ENCODE data around the gene PLCD1. TPM values are rescaled to one million over a fixed set of nuclear protein-coding genes. Genes with fewer than 3 reads are reported as not detected.

Gene PLCD1
- total RNA-seq, 4 donors from 2014 or later, result 9.7 to 41.5 (median 27.2) TPM

DNA sequence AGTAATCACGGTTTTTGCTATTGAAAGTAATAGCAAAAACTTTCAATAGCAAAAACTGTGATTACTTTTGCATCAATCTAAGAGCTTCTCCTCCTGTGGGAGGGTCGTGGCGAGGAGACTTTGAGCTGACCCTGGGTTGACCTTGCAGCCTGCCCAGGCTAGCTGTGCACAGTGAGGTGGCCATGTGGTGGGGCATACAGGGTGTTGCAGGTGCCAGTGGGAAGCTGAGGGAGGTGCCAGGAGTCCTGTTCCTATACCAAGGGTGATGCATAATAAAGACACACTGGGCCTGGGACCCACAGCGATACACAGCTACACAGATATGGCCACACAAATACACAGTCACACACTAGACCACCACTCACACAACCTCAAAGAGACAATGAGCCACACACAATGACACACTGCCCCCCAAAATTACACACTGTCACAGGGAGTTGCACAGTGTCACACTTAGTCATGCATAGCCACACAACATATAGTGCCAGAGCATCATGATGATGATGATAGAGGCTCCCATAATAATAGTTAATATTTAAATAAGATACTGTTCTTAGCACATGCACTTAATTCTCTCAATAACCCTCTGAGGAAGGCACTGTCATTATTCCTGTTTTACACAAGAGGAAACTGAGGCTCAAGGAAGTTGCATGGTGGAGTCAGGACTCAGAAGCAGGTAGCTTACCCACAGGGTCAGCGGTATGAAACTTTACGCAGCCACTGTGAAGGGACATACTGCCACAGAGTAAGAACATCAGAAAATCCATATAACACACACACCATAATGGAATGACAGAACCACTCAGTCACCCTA is 6.3 kb downstream of the PLCD1 start:
- Histone ChIP-seq H3K27me3 (no peaks in the 10 kb centered on the region), H3K4me3 (no peak overlapping the region), H3K36me3 (no peaks in the 10 kb centered on the region), H3K4me1 (peaks cover 0 to 8% of the 10 kb centered on the region in 2 donors), H3K9me3 (no peaks in the 10 kb centered on the region), H3K27ac (peak overlapping the region in 1 of 2 donors; percentile 94)
- TF ChIP-seq POLR2A (IDR thresholded peaks at IDR 0.05), result no peak
- TF ChIP-seq, protein P1, sequence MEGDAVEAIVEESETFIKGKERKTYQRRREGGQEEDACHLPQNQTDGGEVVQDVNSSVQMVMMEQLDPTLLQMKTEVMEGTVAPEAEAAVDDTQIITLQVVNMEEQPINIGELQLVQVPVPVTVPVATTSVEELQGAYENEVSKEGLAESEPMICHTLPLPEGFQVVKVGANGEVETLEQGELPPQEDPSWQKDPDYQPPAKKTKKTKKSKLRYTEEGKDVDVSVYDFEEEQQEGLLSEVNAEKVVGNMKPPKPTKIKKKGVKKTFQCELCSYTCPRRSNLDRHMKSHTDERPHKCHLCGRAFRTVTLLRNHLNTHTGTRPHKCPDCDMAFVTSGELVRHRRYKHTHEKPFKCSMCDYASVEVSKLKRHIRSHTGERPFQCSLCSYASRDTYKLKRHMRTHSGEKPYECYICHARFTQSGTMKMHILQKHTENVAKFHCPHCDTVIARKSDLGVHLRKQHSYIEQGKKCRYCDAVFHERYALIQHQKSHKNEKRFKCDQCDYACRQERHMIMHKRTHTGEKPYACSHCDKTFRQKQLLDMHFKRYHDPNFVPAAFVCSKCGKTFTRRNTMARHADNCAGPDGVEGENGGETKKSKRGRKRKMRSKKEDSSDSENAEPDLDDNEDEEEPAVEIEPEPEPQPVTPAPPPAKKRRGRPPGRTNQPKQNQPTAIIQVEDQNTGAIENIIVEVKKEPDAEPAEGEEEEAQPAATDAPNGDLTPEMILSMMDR (IDR thresholded peaks at IDR 0.05), result no peak
- intact Hi-C loops (cut with DNase I; ENCODE audit: low total_unique reads), result no loop called here
- no peak for DNase-seq

DNA sequence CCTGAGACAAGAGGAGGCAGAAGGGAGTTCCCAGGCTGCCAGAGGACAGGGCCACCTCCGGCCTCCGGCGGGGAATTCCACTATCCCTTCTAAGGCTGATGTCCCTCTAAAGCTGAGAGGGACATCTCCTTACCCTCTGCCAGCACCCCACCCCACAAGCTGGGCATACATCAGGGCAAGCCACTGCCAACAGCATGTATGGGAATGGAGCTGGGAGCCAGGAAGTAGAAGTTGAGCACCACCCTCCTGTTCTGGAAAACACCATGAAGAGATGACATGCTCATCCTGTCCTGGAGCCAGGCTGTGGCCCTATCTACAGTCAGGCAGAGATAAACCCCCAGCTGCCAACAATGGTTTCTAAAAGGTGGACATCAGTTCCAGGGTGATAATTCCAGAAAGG is 7.1 kb downstream of the PLCD1 start:
- peak overlapping the region in 1 of 2 donors; percentile 39 for H3K27ac ChIP-seq
- no peak for DNase-seq
- TF ChIP-seq POLR2A (IDR thresholded peaks at IDR 0.05), result no peak
- TF ChIP-seq, protein P1 (IDR thresholded peaks at IDR 0.05), result no peak

DNA sequence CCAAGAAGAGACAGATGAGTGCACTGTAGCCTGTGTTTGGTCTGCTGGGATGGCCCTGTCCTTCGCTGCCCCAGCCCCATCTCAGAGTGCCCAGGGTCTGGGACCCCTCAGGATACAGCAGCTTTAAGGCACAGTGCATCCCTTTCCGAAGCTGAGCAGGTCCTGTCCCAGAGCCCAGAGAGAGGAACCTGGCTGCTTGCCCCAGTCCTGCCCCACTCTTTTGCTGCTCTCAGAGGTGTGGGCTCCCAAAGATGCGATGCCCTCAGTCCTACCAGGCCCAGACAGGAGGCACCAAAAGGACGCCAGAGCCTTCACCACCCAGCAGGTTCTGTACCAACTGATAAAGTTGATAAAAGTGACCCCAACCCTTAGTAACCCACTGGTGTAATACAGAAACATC is 8.2 kb downstream of the PLCD1 start:
- Histone ChIP-seq H3K27me3 (no peaks in the 10 kb centered on the region), H3K27ac (no peak overlapping the region), H3K36me3 (no peaks in the 10 kb centered on the region), H3K4me1 (peaks cover 0 to 8% of the 10 kb centered on the region in 2 donors), H3K4me3 (no peak overlapping the region), H3K9me3 (no peaks in the 10 kb centered on the region)
- DNase-seq, result no peak
- intact Hi-C loops (cut with DNase I; ENCODE audit: low total_unique reads), result no loop called here
- TF ChIP-seq POLR2A (IDR thresholded peaks at IDR 0.05), result no peak
- TF ChIP-seq, protein P1 (IDR thresholded peaks at IDR 0.05), result no peak

More for the DNA sequence above, 7.1 kb downstream of the PLCD1 start:
- intact Hi-C loops (cut with DNase I; ENCODE audit: low total_unique reads), result no loop called here
- Histone ChIP-seq H3K9me3 (no peaks in the 10 kb centered on the region), H3K27me3 (no peaks in the 10 kb centered on the region), H3K36me3 (no peaks in the 10 kb centered on the region), H3K4me3 (no peak overlapping the region), H3K4me1 (peaks cover 0 to 8% of the 10 kb centered on the region in 2 donors)

DNA sequence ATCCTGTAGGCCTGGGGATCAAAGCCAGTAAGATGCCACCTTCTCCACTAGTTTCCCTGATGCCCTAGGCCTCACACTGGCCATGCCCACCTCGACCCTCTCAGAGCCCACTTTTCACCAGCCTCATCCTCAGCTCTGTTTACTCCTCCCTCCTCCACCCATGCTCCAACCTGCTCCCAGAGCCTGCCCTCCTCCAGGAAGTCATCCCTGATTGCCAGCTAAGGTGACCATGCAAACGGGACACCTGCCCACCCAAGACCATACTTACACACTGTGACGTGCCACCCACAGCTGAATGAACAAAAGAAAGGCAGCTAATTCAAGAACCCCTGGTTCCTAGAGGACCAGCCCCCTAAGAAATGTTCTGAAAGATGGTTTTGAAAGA is 9.1 kb downstream of the PLCD1 start:
- peaks cover 0 to under 1% of the 10 kb centered on the region in 2 donors for H3K4me1 ChIP-seq
- intact Hi-C loops (cut with DNase I; ENCODE audit: low total_unique reads), result no loop called here

More for the DNA sequence above, 9.1 kb downstream of the PLCD1 start:
- Histone ChIP-seq H3K27me3 (no peaks in the 10 kb centered on the region), H3K9me3 (no peaks in the 10 kb centered on the region), H3K4me3 (no peak overlapping the region), H3K36me3 (no peaks in the 10 kb centered on the region), H3K27ac (no peak overlapping the region)
- TF ChIP-seq, protein P1 (IDR thresholded peaks at IDR 0.05), result no peak
- TF ChIP-seq POLR2A (IDR thresholded peaks at IDR 0.05), result no peak
- DNase-seq, result no peak

Data from uterus (tissue), 4 donors.